Measurements from ENCODE around the gene PERM1. TPM values are rescaled to one million over a fixed set of nuclear protein-coding genes. Genes with fewer than 3 reads are reported as not detected.
"Not testable (repeated sequence)": the region's sequence is repeated elsewhere in the genome, so short reads cannot be mapped to it uniquely, and the experiment has no call there.

Gene PERM1
- total RNA-seq, 1 donor from 2014 or later = not detected

- Mint-ChIP-seq H3K4me3 (ENCODE audit: low read depth) (peak overlapping the region; percentile 72), H3K4me1 (ENCODE audit: low read depth) (peaks cover 16% of the 10 kb centered on the region), H3K27me3 (no peaks in the 10 kb centered on the region), H3K27ac (no peak overlapping the region), H3K9me3 (ENCODE audit: low read depth) (peaks cover 4% of the 10 kb centered on the region), H3K36me3 (ENCODE audit: insufficient read depth) (peaks cover 8% of the 10 kb centered on the region)
- no peak for DNase-seq (ENCODE audit: low spot score, unreplicated experiment)
- TF ChIP-seq, protein P1, sequence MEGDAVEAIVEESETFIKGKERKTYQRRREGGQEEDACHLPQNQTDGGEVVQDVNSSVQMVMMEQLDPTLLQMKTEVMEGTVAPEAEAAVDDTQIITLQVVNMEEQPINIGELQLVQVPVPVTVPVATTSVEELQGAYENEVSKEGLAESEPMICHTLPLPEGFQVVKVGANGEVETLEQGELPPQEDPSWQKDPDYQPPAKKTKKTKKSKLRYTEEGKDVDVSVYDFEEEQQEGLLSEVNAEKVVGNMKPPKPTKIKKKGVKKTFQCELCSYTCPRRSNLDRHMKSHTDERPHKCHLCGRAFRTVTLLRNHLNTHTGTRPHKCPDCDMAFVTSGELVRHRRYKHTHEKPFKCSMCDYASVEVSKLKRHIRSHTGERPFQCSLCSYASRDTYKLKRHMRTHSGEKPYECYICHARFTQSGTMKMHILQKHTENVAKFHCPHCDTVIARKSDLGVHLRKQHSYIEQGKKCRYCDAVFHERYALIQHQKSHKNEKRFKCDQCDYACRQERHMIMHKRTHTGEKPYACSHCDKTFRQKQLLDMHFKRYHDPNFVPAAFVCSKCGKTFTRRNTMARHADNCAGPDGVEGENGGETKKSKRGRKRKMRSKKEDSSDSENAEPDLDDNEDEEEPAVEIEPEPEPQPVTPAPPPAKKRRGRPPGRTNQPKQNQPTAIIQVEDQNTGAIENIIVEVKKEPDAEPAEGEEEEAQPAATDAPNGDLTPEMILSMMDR (IDR thresholded peaks at IDR 0.05; ENCODE audit: unreplicated experiment) = no peak
Observed at GRCh38 chr1:1021010-1021919, 39.4 kb upstream of the PERM1 start.

DNA sequence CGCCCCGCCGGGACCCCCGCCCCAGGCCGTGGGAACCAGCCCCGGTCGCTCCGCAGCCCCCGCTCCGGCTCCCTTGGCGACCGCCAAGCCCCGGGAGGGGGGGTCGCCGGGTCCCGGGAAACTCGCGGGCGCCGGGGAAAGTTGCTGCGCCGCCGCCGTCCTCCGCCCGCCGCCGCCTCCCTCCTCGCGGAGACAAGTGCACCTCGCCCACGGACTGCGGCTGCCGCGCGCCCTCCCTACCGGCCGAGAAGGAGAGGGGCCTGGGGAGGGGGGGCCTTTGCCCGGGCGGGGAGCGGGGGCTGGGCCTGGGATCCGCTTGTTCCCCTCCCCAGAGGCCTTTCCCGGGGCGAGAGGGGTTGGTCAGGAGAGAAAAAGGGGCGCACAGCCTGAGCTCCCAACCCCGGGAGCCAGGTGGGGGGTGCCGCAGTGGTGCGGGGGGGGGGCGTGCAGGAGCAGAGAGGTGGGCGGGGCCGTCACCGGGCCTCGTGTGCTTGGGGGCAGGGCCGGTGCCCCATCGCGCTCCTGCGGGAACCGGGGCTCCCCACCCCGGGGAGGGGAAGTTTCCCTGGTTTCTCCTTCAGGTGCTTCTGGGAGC lies 38.6 kb upstream of the PERM1 start:
- H3K27ac Mint-ChIP-seq = no peak overlapping the region

DNA sequence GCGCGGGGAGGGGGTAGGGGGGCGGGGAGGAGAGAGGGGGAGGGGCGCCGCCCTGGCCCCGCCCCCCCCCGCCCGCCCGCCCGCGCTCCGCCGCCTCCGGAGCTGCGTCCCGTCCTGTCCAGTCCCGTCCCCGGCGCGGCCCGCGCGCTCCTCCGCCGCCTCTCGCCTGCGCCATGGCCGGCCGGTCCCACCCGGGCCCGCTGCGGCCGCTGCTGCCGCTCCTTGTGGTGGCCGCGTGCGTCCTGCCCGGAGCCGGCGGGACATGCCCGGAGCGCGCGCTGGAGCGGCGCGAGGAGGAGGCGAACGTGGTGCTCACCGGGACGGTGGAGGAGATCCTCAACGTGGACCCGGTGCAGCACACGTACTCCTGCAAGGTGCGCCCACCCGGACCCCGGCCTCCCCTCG lies 38.1 kb upstream of the PERM1 start, which contains the start of gene AGRN:
Gene AGRN (plus strand): TSS at position 121 of the 405 bp plus-strand sequence. CDS start 53 bp downstream, at position 174.
- H3K4me1 Mint-ChIP-seq (ENCODE audit: low read depth) = peaks cover 16% of the 10 kb centered on the region
- peak; percentile 53 for DNase-seq (ENCODE audit: low spot score, unreplicated experiment)
- TF ChIP-seq, protein P1 (IDR thresholded peaks at IDR 0.05; ENCODE audit: unreplicated experiment) = no peak
- peaks cover 8% of the 10 kb centered on the region for H3K36me3 Mint-ChIP-seq (ENCODE audit: insufficient read depth)
- H3K9me3 Mint-ChIP-seq (ENCODE audit: low read depth) = peaks cover 4% of the 10 kb centered on the region
- H3K27me3 Mint-ChIP-seq = no peaks in the 10 kb centered on the region
- peak within 1 kb of the TSS; percentile 72 for H3K4me3 Mint-ChIP-seq (ENCODE audit: low read depth)
- peak within 1 kb of the TSS; percentile 33 for H3K27ac Mint-ChIP-seq

More for the DNA sequence above, 38.6 kb upstream of the PERM1 start:
- Mint-ChIP-seq H3K9me3 (ENCODE audit: low read depth) (peaks cover 4% of the 10 kb centered on the region), H3K36me3 (ENCODE audit: insufficient read depth) (peaks cover 8% of the 10 kb centered on the region), H3K4me3 (ENCODE audit: low read depth) (peak overlapping the region; percentile 72), H3K4me1 (ENCODE audit: low read depth) (peaks cover 16% of the 10 kb centered on the region), H3K27me3 (no peaks in the 10 kb centered on the region)
- TF ChIP-seq, protein P1 (IDR thresholded peaks at IDR 0.05; ENCODE audit: unreplicated experiment) = no peak
- DNase-seq (ENCODE audit: low spot score, unreplicated experiment) = no peak

GRCh38 chr1:1019122-1019999 lies 37.5 kb upstream of the PERM1 start:
- Mint-ChIP-seq H3K4me1 (ENCODE audit: low read depth) (peaks cover 14% of the 10 kb centered on the region), H3K27ac (peak overlapping the region; percentile 33), H3K4me3 (ENCODE audit: low read depth) (peak overlapping the region; percentile 44), H3K36me3 (ENCODE audit: insufficient read depth) (peaks cover 8% of the 10 kb centered on the region), H3K9me3 (ENCODE audit: low read depth) (peaks cover 4% of the 10 kb centered on the region), H3K27me3 (no peaks in the 10 kb centered on the region)
- peak; percentile 84 for DNase-seq (ENCODE audit: low spot score, unreplicated experiment)
- TF ChIP-seq, protein P1 (IDR thresholded peaks at IDR 0.05; ENCODE audit: unreplicated experiment) = peak; percentile 61

DNA sequence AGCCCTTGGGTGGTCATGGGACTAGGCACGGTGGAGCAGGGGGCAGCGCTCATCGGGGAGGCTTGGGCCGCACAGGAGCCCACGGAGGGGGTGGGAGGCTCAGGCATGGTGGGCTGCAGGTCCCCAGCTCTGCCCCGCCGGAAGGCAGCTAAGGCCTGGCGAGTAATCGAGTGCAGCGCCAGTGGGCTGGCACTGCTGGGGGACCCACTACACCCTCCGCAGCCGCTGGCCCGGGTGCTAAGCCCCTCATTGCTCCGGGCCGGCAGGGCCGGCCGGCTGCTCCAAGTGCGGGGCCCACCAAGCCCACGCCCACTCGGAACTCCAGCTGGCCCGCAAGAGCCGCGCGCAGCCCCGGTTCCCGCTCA lies 36.4 kb upstream of the PERM1 start:
- H3K27ac Mint-ChIP-seq; H3K36me3 Mint-ChIP-seq (ENCODE audit: insufficient read depth); DNase-seq (ENCODE audit: low spot score, unreplicated experiment); H3K27me3 Mint-ChIP-seq; H3K4me3 Mint-ChIP-seq (ENCODE audit: low read depth); H3K9me3 Mint-ChIP-seq (ENCODE audit: low read depth): not testable (repeated sequence)
- peaks cover 17% of the 10 kb centered on the region for H3K4me1 Mint-ChIP-seq (ENCODE audit: low read depth)

DNA sequence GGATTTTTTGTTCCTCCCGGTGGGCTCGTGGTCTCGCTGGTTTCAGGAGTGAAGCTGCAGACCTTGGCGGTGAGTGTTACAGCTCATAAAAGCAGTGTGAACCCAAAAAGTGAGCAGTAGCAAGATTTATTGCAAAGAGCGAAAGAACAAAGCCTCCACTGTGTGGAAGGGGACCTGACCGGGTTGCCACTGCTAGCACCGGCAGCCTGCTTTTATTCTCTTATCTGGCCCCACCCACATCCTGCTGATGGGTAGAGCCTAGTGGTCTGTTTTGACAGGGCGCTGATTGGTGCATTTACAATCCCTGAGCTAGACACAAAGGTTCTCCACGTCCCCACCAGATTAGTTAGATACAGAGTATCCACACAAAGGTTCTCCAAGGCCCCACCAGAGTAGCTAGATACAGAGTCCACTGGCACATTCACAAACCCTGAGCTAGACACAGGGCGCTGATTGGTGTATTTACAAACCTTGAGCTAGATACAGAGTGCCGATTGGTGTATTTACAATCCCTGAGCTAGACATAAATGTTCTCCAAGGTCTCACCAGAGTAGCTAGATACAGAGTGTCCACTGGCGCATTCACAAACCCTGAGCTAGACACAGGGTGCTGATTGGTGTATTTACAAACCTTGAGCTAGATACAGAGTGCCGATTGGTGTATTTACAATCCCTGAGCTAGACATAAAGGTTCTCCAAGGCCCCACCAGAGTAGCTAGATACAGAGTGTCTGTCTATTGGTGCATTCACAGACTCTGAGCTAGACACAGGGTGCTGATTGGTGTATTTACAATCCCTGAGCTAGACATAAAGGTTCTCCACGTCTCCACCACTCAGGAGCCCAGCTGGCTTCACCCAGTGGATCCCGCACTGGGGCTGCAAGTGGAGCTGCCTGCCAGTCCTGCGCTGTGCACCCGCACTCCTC lies 35.8 kb upstream of the PERM1 start:
- H3K4me3 Mint-ChIP-seq (ENCODE audit: low read depth); H3K27ac Mint-ChIP-seq; H3K9me3 Mint-ChIP-seq (ENCODE audit: low read depth); H3K27me3 Mint-ChIP-seq; DNase-seq (ENCODE audit: low spot score, unreplicated experiment); H3K36me3 Mint-ChIP-seq (ENCODE audit: insufficient read depth): not testable (repeated sequence)
- peaks cover 19% of the 10 kb centered on the region for H3K4me1 Mint-ChIP-seq (ENCODE audit: low read depth)
